Measurements from ENCODE around the gene THYN1. TPM values are rescaled to one million over a fixed set of nuclear protein-coding genes. Genes with fewer than 3 reads are reported as not detected.

Gene THYN1
- total RNA-seq, 1 experiment from 2014 or later, result 97.0 TPM

DNA sequence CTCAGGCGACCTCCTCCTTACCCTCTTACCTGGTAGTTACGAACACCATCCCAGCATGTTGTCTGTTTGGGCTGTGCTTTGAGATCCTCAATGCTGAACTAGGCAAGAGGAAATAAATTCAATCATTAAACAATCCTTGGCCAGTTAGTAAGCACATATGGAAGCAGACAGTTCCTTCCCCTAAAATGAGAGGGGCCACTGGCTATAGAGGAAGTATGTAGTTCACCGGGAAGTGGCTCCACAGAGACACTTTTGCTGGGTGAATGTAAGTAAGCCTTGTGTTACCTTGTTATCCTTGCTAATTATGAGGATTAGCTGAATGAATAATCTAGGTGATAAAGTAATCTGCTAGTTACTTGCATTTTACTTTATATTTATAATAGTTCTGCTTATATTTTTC, 2.9 kb downstream of the THYN1 start:
- Histone ChIP-seq H2BK12ac (ENCODE audit: insufficient read length, low read depth, low read length) (no peak overlapping the region), H3K9me3 (ENCODE audit: control insufficient read depth, low read depth, low read length) (no peaks in the 10 kb centered on the region), H2BK5ac (ENCODE audit: insufficient read length, low read length) (no peak overlapping the region), H3K23ac (ENCODE audit: insufficient read length, low read depth, low read length) (no peak overlapping the region), H3K27me3 (ENCODE audit: insufficient read depth, low read length) (no peaks in the 10 kb centered on the region), H4K91ac (ENCODE audit: insufficient read length, low read depth, low read length) (no peak overlapping the region), H3K79me1 (ENCODE audit: insufficient read depth, low read depth, low read length, poor library complexity, severe bottlenecking) (no peaks in the 10 kb centered on the region), H2AK5ac (ENCODE audit: insufficient read length, low read length) (no peak overlapping the region), H2BK20ac (ENCODE audit: low read depth, low read length, poor library complexity, severe bottlenecking) (no peak overlapping the region), H4K20me1 (ENCODE audit: control insufficient read depth, insufficient read depth, insufficient read length) (no peaks in the 10 kb centered on the region), H3K56ac (ENCODE audit: insufficient read length, low read depth, low read length) (no peak overlapping the region), H3K4me2 (ENCODE audit: insufficient read depth, insufficient read length, low read length) (no peak overlapping the region), H2BK120ac (ENCODE audit: low read depth, low read length, poor library complexity, severe bottlenecking) (no peak overlapping the region), H3K9ac (ENCODE audit: extremely low read depth, insufficient read length, low read length) (no peak overlapping the region), H3K23me2 (ENCODE audit: insufficient read length, low read depth, low read length, poor library complexity, severe bottlenecking) (peaks cover 3% of the 10 kb centered on the region), H3T11ph (ENCODE audit: low read length) (no peak overlapping the region), H4K8ac (replicated peaks; ENCODE audit: insufficient read length, low read depth, low read length) (no peak overlapping the region), H3K4ac (ENCODE audit: low read depth, low read length) (no peak overlapping the region), H4K5ac (ENCODE audit: insufficient read length, low read depth, low read length) (no peak overlapping the region), H3K18ac (ENCODE audit: insufficient read length, low read depth, low read length) (no peak overlapping the region), H2AFZ (ENCODE audit: low read length) (no peak overlapping the region), H2BK15ac (ENCODE audit: low read depth, low read length) (no peak overlapping the region), H3K4me1 (ENCODE audit: insufficient read depth, low read length) (0 out of 2 replicates have a peak, but pooled peaks cover 2% of the 10 kb centered on the region), H3K27ac (ENCODE audit: insufficient read length, low read depth, low read length) (no peak overlapping the region), H3K14ac (ENCODE audit: insufficient read depth, low read length) (no peak overlapping the region), H3K79me2 (ENCODE audit: insufficient read depth, low read length) (no peaks in the 10 kb centered on the region)
- TF ChIP-seq CTCF (conservative IDR thresholded peaks at IDR 0.05), result no peak
- WGBS (ENCODE audit: extremely low coverage, insufficient read length, low lambda C conversion rate), result no CpG with 5 or more reads among the region's 3 CpGs
- Mint-ChIP-seq H3K27me3 (ENCODE audit: low read depth) (no peaks in the 10 kb centered on the region), H3K9me3 (no peaks in the 10 kb centered on the region), H3K4me1 (peaks cover 23 to 26% of the 10 kb centered on the region in 2 experiments), H3K4me3 (no peak overlapping the region), H3K27ac (no peak overlapping the region), H3K36me3 (ENCODE audit: insufficient read depth in 1 of 3, low read depth in 3 of 3) (peaks cover 19 to 49% (median 35%) of the 10 kb centered on the region in 3 experiments)
- no peak for DNase-seq

Data from H9 (cell line).